Measurements from ENCODE around the gene PDE2A. TPM values are rescaled to one million over a fixed set of nuclear protein-coding genes. Genes with fewer than 3 reads are reported as not detected.

The PDE2A gene
- total RNA-seq, 1 donor from 2014 or later = 1.4 TPM

GRCh38 chr11:72721276-72721675 is 47.1 kb upstream of the PDE2A start:
- Mint-ChIP-seq H3K27me3 (no peaks in the 10 kb centered on the region), H3K4me1 (peaks cover 84% of the 10 kb centered on the region), H3K4me3 (peak overlapping the region; percentile 97), H3K36me3 (ENCODE audit: low read depth) (peaks cover 50% of the 10 kb centered on the region), H3K9me3 (no peaks in the 10 kb centered on the region), H3K27ac (peak overlapping the region; percentile 94)
- CTCF ChIA-PET = no interaction called here
- ATAC-seq (ENCODE audit: low read depth) = no peak
- POLR2A ChIA-PET = interaction anchor here (0.6 to 3.4 kb wide), 3 partner anchors 66 to 1039 kb away, joined by 5 to 25 read pairs (median 6); partner anchors contain the start of gene STARD10
- intact Hi-C loops (cut with micrococcal nuclease) = loop anchor here (5.0 kb wide), 1 partner anchor 521 kb away; no protein-coding TSS in a partner anchor
- no peak for TF ChIP-seq CTCF (IDR thresholded peaks at IDR 0.05)
- no peak for DNase-seq

GRCh38 chr11:72720784-72721183 is 46.6 kb upstream of the PDE2A start:
- H3K9me3 Mint-ChIP-seq = no peaks in the 10 kb centered on the region
- H3K4me3 Mint-ChIP-seq = peak overlapping the region; percentile 97
- peak overlapping the region; percentile 94 for H3K27ac Mint-ChIP-seq
- ChIA-PET POLR2A (interaction anchor here (0.6 to 3.4 kb wide), 2 partner anchors 73 to 1039 kb away, joined by 6 to 25 read pairs; partner anchors contain the start of gene STARD10), CTCF (no interaction called here)
- ATAC-seq (ENCODE audit: low read depth) (no peak), DNase-seq (no peak)
- H3K27me3 Mint-ChIP-seq = no peaks in the 10 kb centered on the region
- intact Hi-C loops (cut with micrococcal nuclease) = loop anchor here (5.0 kb wide), 1 partner anchor 522 kb away; no protein-coding TSS in a partner anchor
- peaks cover 49% of the 10 kb centered on the region for H3K36me3 Mint-ChIP-seq (ENCODE audit: low read depth)
- TF ChIP-seq CTCF (IDR thresholded peaks at IDR 0.05) = no peak
- peaks cover 82% of the 10 kb centered on the region for H3K4me1 Mint-ChIP-seq

- CTCF ChIA-PET = no interaction called here
- H3K27me3 Mint-ChIP-seq = no peaks in the 10 kb centered on the region
- peak overlapping the region; percentile 97 for H3K4me3 Mint-ChIP-seq
- no peak for DNase-seq
- H3K27ac Mint-ChIP-seq = peak overlapping the region; percentile 94
- ATAC-seq (ENCODE audit: low read depth) = no peak
- H3K36me3 Mint-ChIP-seq (ENCODE audit: low read depth) = peaks cover 45% of the 10 kb centered on the region
- POLR2A ChIA-PET = no interaction called here
- TF ChIP-seq CTCF (IDR thresholded peaks at IDR 0.05) = no peak
- intact Hi-C loops (cut with micrococcal nuclease) = loop anchor here (5.0 kb wide), 1 partner anchor 522 kb away; no protein-coding TSS in a partner anchor
- H3K4me1 Mint-ChIP-seq = peaks cover 76% of the 10 kb centered on the region
- no peaks in the 10 kb centered on the region for H3K9me3 Mint-ChIP-seq
These were observed 45.8 kb upstream of the PDE2A start for GRCh38 chr11:72720047-72720446.

- ATAC-seq (ENCODE audit: low read depth) (no peak), DNase-seq (no peak)
- H3K4me1 Mint-ChIP-seq = peaks cover 75% of the 10 kb centered on the region
- H3K9me3 Mint-ChIP-seq = no peaks in the 10 kb centered on the region
- peak overlapping the region; percentile 97 for H3K4me3 Mint-ChIP-seq
- intact Hi-C loops (cut with micrococcal nuclease) = no loop called here
- no peak for TF ChIP-seq CTCF (IDR thresholded peaks at IDR 0.05)
- no peaks in the 10 kb centered on the region for H3K27me3 Mint-ChIP-seq
- POLR2A ChIA-PET = no interaction called here
- CTCF ChIA-PET = interaction anchor here (0.6 kb wide), 1 partner anchor 225 kb away, joined by 4 read pairs; no protein-coding TSS in a partner anchor
- peaks cover 48% of the 10 kb centered on the region for H3K36me3 Mint-ChIP-seq (ENCODE audit: low read depth)
- H3K27ac Mint-ChIP-seq = peak overlapping the region; percentile 94
These were observed 45.3 kb upstream of the PDE2A start for GRCh38 chr11:72719551-72719950.

- Mint-ChIP-seq H3K9me3 (no peaks in the 10 kb centered on the region), H3K4me3 (peak overlapping the region; percentile 97), H3K27ac (peak overlapping the region; percentile 94), H3K36me3 (ENCODE audit: low read depth) (peaks cover 50% of the 10 kb centered on the region), H3K27me3 (no peaks in the 10 kb centered on the region), H3K4me1 (peaks cover 75% of the 10 kb centered on the region)
- intact Hi-C loops (cut with micrococcal nuclease) = no loop called here
- POLR2A ChIA-PET = no interaction called here
- no peak for TF ChIP-seq CTCF (IDR thresholded peaks at IDR 0.05)
- no peak for ATAC-seq (ENCODE audit: low read depth)
- DNase-seq = no peak
- CTCF ChIA-PET = interaction anchor here (0.6 kb wide), 1 partner anchor 224 kb away, joined by 4 read pairs; no protein-coding TSS in a partner anchor
These were observed 44.9 kb upstream of the PDE2A start for GRCh38 chr11:72719144-72719543.
